NT2/D1 (cell line): Measurements from ENCODE around the gene ALDH4A1.
"Not testable (repeated sequence)": the region's sequence is repeated elsewhere in the genome, so short reads cannot be mapped to it uniquely, and the experiment has no call there.

ENCODE experiments used
- DNase-seq: peaks from one replicate; pipeline ENCODE4 v3.0.0-alpha.2; 2011; ENCODE audit warnings: low read depth, low spot score
- H3K27me3 ChIP-seq: 2 replicates; pipeline ENCODE4 v1.6.0; 2011; ENCODE audit warnings: mild to moderate bottlenecking; ENCODE audit not compliant: insufficient read length, insufficient read depth
- H3K36me3 ChIP-seq: 2 replicates; pipeline ENCODE4 v1.6.1; 2011; ENCODE audit warnings: mild to moderate bottlenecking, low read length, mixed read lengths; ENCODE audit not compliant: insufficient read depth, insufficient read length
- H3K4me1 ChIP-seq: 2 replicates; pipeline ENCODE4 v1.5.1; 2011; ENCODE audit not compliant: insufficient read depth, insufficient read length
- H3K4me3 ChIP-seq: 2 replicates; pipeline ENCODE4 v1.5.1; 2011; ENCODE audit warnings: low read depth; ENCODE audit not compliant: insufficient read length
- H3K9ac ChIP-seq: 2 replicates; pipeline ENCODE4 v1.6.0; 2011; ENCODE audit warnings: low read depth; ENCODE audit not compliant: insufficient read length
- H3K9me3 ChIP-seq: 2 replicates; pipeline ENCODE4 v1.5.1; 2011; ENCODE audit warnings: mild to moderate bottlenecking, low read length; ENCODE audit not compliant: insufficient read depth
- SUZ12 ChIP-seq: IDR thresholded peaks from 2 replicates; pipeline ENCODE4 v1.6.1; 2011; ENCODE audit not compliant: insufficient read length, insufficient read depth; ENCODE audit errors: extremely low read depth
- YY1 ChIP-seq: IDR thresholded peaks from 2 replicates; pipeline ENCODE4 v1.6.1; 2011; ENCODE audit not compliant: insufficient read length, insufficient read depth
- ZNF274 ChIP-seq: IDR thresholded peaks from 2 replicates; pipeline ENCODE4 v1.6.1; 2011; ENCODE audit warnings: mild to moderate bottlenecking, low read depth, low read length

The ALDH4A1 gene

DNA sequence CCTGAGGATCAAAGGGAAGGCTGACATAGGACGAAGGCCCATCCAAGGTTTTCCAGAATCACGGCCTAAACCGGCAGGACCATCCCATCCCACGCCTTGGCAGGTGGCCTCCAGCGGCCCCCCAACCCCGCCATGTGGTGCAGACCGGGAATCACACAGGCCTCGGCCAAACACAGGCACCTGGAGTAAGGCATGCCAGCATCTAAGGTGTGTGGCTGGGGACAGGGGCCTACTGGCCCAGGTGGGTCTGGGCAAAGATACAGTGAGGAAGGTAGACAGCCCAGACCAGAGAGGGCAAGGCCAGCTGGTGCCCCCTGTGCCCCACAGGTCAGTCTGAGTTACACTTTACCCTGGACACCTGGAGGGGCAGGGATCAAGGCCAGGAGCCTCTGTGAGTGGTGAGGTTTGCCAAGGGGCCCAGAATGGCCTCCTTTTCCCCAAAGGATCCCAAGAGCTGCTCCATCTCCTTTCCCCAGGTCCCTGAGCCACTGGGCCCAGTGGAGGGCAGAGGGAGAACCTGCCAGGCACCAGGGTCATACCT lies 30.2 kb downstream of the ALDH4A1 start:
- no peak overlapping the region for H3K9ac ChIP-seq
- H3K36me3 ChIP-seq, result peaks cover 38% of the 10 kb centered on the region
- no peak for TF ChIP-seq ZNF274
- TF ChIP-seq SUZ12, result no peak
- no peak for TF ChIP-seq YY1
- H3K4me1 ChIP-seq, result no peaks in the 10 kb centered on the region
- DNase-seq, result no peak
- H3K4me3 ChIP-seq, result no peak overlapping the region
- H3K9me3 ChIP-seq, result no peaks in the 10 kb centered on the region
- H3K27me3 ChIP-seq, result no peaks in the 10 kb centered on the region

DNA sequence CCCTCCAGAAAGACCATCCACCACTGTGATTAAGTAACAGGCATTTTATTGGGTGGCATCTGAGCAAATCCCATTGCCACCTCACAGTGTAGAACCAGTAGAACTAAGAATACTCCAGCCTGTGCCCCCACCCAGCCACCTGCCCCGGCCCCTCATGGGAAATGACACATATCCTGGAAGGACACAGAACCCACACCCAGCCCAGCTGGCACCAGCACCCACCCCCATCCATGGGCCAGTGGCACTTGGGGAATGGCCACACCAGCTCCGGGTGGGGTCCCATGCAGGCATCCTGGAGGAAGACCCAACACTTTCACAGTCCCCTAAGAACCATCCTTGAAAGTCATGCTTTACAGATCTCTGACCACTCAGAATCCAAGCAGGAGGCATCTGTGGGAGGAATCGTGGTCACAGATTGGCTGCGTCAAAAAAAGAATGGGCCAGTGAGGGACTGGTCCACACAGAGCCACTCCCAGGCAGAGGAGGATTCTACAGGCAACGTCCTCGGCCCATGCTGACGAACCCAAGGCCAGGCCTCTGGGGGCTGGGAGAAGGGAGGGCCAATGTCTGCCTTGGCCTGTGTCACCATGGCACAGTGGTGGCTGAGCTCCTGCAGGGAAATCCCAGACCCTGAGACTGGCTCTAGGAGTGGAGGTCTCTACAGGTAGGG lies 30.8 kb downstream of the ALDH4A1 start:
- Histone ChIP-seq H3K27me3 (no peaks in the 10 kb centered on the region), H3K9ac (no peak overlapping the region), H3K4me1 (no peaks in the 10 kb centered on the region), H3K36me3 (peaks cover 33% of the 10 kb centered on the region), H3K4me3 (no peak overlapping the region), H3K9me3 (no peaks in the 10 kb centered on the region)
- TF ChIP-seq SUZ12, result no peak
- TF ChIP-seq ZNF274, result no peak
- no peak for TF ChIP-seq YY1
- DNase-seq, result no peak

DNA sequence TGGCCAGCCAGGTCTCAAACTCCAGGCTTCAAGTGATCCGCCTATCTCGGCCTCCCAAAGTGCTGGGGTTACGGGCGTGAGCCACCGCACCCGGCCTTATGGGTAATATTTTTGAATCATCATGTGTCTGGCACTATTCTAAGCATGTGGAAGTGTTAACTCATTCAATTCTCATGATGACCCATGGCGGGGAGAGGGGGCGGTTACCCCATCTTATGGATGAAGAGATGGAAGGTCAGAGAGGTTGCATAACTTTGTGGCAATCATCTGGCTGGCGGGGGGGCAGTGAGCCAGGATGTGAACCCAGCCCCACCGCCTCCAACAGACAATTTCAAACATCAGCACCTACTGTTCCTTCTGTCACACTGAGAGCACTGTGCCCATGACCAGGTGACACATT lies 31.4 kb downstream of the ALDH4A1 start:
- no peak for DNase-seq
- H3K9me3 ChIP-seq, result no peaks in the 10 kb centered on the region
- no peaks in the 10 kb centered on the region for H3K27me3 ChIP-seq
- H3K4me1 ChIP-seq, result no peaks in the 10 kb centered on the region
- TF ChIP-seq ZNF274 (no peak), YY1 (no peak), SUZ12 (no peak)
- H3K36me3 ChIP-seq, result peaks cover 28% of the 10 kb centered on the region
- no peak overlapping the region for H3K9ac ChIP-seq
- no peak overlapping the region for H3K4me3 ChIP-seq

DNA sequence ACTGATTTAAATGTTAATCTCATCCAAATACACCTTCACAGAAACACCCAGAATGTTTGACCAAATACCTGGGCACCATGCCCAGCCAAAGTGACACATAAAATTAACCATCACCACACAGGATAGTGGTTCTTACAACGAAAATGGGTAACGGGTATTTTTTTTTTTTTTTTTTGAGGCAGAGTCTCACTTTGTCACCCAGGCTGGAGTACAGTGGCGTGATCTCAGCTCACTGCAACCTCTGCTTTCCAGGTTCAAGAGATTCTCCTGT lies 31.8 kb downstream of the ALDH4A1 start:
- H3K9me3 ChIP-seq, H3K4me3 ChIP-seq, DNase-seq, H3K9ac ChIP-seq, H3K27me3 ChIP-seq, H3K4me1 ChIP-seq: not testable (repeated sequence)
- peaks cover 26% of the 10 kb centered on the region for H3K36me3 ChIP-seq

DNA sequence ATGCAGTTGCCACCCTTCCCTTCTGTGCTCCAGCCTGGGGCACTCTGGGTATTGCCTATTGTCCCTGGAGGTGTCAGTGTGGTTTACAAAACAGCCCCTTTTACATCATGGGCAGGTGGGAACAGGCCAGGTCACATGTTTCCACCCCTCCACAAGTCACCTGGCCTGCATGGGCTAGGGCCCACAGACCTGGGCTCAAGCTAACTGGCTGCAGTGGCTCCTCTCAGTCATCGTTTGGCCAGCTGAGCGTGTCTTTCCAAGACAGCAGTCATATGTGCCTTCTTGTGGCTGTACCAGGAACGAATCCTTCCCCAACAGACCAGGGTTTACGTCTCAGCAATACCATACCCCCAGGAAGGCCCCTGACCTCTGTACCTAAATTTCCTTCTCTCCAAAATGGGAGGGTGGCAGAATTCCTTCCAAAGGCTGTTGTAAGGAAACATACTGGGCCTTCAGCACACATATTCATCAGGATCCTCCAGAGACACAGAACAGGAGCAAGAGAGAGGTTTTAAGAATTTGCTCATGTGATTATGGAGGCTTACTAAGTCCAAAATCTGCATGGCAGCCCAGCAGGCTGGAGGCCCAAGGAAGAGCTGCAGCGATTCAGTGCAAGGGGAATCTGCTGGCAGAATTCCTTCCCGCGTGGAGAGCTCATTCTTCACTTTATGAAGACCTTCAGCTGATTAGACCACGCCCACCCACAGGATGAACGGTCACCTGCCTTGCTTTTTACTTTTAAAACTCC lies 32.3 kb downstream of the ALDH4A1 start:
- peaks cover 26% of the 10 kb centered on the region for H3K36me3 ChIP-seq
- H3K27me3 ChIP-seq, result peaks cover 5% of the 10 kb centered on the region
- no peaks in the 10 kb centered on the region for H3K9me3 ChIP-seq
- TF ChIP-seq ZNF274 (no peak), YY1 (no peak), SUZ12 (no peak)
- H3K4me3 ChIP-seq, result no peak overlapping the region
- no peaks in the 10 kb centered on the region for H3K4me1 ChIP-seq
- no peak for DNase-seq
- H3K9ac ChIP-seq, result no peak overlapping the region

DNA sequence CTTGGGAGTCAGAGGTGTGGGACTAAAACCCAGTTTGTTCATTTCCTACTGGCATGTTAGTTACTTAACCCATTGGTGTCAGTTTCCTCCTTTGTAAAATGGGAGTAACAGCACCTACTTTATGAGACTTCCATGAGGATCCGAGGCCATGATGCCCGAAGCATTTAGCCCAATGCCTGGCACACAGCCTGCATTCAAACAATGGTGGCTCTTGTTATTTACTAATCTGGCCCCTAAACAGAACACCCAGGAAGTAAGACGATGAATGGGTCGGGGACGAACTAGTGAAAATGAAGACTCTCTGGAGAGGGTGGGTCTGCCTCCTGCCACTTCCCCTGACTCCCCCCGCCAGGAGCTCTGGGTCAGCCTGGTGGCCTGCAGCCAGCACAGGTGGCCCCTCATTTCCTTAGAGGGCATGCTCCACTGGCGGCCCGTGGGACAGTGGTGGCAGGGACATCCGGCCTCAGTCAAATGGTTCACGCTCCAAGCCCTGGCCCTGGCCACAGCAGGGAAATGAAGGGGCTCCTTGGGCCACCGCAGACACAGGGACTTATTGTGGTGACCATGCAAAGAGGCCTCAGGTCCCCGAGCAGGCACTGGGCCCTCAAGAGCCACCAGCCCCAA lies 33.4 kb downstream of the ALDH4A1 start:
- Histone ChIP-seq H3K27me3 (peaks cover 7% of the 10 kb centered on the region), H3K4me1 (no peaks in the 10 kb centered on the region), H3K9ac (no peak overlapping the region), H3K9me3 (no peaks in the 10 kb centered on the region), H3K4me3 (no peak overlapping the region), H3K36me3 (peaks cover 21% of the 10 kb centered on the region)
- TF ChIP-seq YY1 (no peak), ZNF274 (no peak), SUZ12 (no peak)
- DNase-seq, result no peak

DNA sequence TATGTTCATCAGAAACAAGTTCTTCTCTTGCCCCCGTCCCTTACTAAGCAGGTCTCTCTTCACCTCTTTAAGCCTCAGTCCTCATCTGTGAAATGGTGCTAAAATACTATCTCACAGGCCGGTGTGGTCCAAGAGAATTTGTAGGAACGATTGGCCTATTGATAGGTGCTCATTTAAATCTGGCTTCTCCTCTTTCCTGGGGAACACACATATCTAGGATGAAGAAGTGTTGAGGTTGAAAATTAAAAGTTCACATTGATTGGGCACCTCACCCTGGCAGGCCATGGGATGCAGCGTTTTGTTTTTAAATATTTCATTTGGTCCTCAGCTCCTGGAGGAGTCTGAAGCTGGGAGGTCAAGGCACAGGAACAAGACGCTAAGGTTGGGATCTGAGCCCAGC lies 34.0 kb downstream of the ALDH4A1 start:
- no peak overlapping the region for H3K9ac ChIP-seq
- no peak overlapping the region for H3K4me3 ChIP-seq
- peaks cover 7% of the 10 kb centered on the region for H3K27me3 ChIP-seq
- H3K9me3 ChIP-seq, result no peaks in the 10 kb centered on the region
- H3K36me3 ChIP-seq, result peaks cover 16% of the 10 kb centered on the region
- no peak for DNase-seq
- H3K4me1 ChIP-seq, result no peaks in the 10 kb centered on the region
- TF ChIP-seq ZNF274, result no peak
